SK-N-SH treated with all-trans-retinoic acid at 6 μM for 48 hours (cell line): ENCODE data around the gene ADPRM.
"Not testable (repeated sequence)": the region's sequence is repeated elsewhere in the genome, so short reads cannot be mapped to it uniquely, and the experiment has no call there.

Experiments
- ATAC-seq: fragments of 200-7000 bp; cut with Tn5 transposase; 3 replicates; pipeline ENCODE4 v1.9.1; 2020; ENCODE audit warnings: mild to moderate bottlenecking, moderate library complexity
- ARNTL ChIP-seq: fragments of 450-650 bp; formaldehyde crosslinking; IDR thresholded peaks from 2 replicates; pipeline ENCODE4 v1.5.0; 2020; ENCODE audit warnings: low read depth, mild to moderate bottlenecking, moderate library complexity, borderline replicate concordance
- CREB5 ChIP-seq: fragments of 250-450 bp; sonication (Bioruptor Pico); IDR thresholded peaks from 2 replicates; pipeline ENCODE4 v1.5.1; 2020; ENCODE audit warnings: low read depth, mild to moderate bottlenecking, moderate library complexity
- CSDC2 ChIP-seq: fragments of 250-450 bp; sonication (Bioruptor Pico); IDR thresholded peaks from 2 replicates; pipeline ENCODE4 v1.5.0; 2020; ENCODE audit warnings: mild to moderate bottlenecking, moderate library complexity
- CSRNP3 ChIP-seq: fragments of 250-450 bp; sonication (Bioruptor Pico); IDR thresholded peaks from 2 replicates; pipeline ENCODE4 v1.5.1; 2021; ENCODE audit warnings: mild to moderate bottlenecking, moderate library complexity
- ESRRG ChIP-seq: fragments of 250-450 bp; sonication (Bioruptor Pico); IDR thresholded peaks from 2 replicates; pipeline ENCODE4 v1.6.1; 2021; ENCODE audit warnings: mild to moderate bottlenecking
- GLIS3 ChIP-seq: fragments of 250-450 bp; sonication (Bioruptor Pico); IDR thresholded peaks from 2 replicates; pipeline ENCODE4 v1.5.0; 2020; ENCODE audit warnings: mild to moderate bottlenecking, moderate library complexity
- OSR1 ChIP-seq: fragments of 250-450 bp; sonication (Bioruptor Pico); IDR thresholded peaks from 2 replicates; pipeline ENCODE4 v1.8.0; 2022; ENCODE audit warnings: moderate library complexity, mild to moderate bottlenecking, inconsistent platforms
- PATZ1 ChIP-seq: fragments of 250-450 bp; sonication (Bioruptor Pico); IDR thresholded peaks from 2 replicates; pipeline ENCODE4 v1.8.0; 2020; ENCODE audit warnings: mild to moderate bottlenecking, moderate library complexity, borderline replicate concordance
- POU6F1 ChIP-seq: fragments of 250-450 bp; sonication (Bioruptor Pico); IDR thresholded peaks from 2 replicates; pipeline ENCODE4 v1.8.0; 2021; ENCODE audit warnings: low read depth, mild to moderate bottlenecking, moderate library complexity, borderline replicate concordance
- PPARA ChIP-seq: fragments of 250-450 bp; sonication (Bioruptor Pico); IDR thresholded peaks from 2 replicates; pipeline ENCODE4 v1.5.0; 2020; ENCODE audit warnings: mild to moderate bottlenecking, borderline replicate concordance
- RARB ChIP-seq: fragments of 250-450 bp; sonication (Bioruptor Pico); IDR thresholded peaks from 2 replicates; pipeline ENCODE4 v1.8.0; 2021; ENCODE audit warnings: mild to moderate bottlenecking, moderate library complexity
- TCF4 ChIP-seq: fragments of 250-450 bp; sonication (Bioruptor Pico); IDR thresholded peaks from 2 replicates; pipeline ENCODE4 v1.8.0; 2021; ENCODE audit warnings: mild to moderate bottlenecking, moderate library complexity, borderline replicate concordance
- TSHZ2 ChIP-seq: fragments of 250-450 bp; sonication (Bioruptor Pico); IDR thresholded peaks from 2 replicates; pipeline ENCODE4 v1.5.0; 2020; ENCODE audit warnings: mild to moderate bottlenecking, moderate library complexity
- ZC3H10 ChIP-seq: fragments of 250-450 bp; sonication (Bioruptor Pico); IDR thresholded peaks from 2 replicates; pipeline ENCODE4 v1.5.1; 2021; ENCODE audit warnings: mild to moderate bottlenecking, moderate library complexity
- ZFP3 ChIP-seq: fragments of 250-450 bp; sonication (Bioruptor Pico); IDR thresholded peaks from 2 replicates; pipeline ENCODE4 v1.5.0; 2020; ENCODE audit warnings: mild to moderate bottlenecking, moderate library complexity
- ZNF565 ChIP-seq: fragments of 450-650 bp; formaldehyde crosslinking; conservative IDR thresholded peaks from 2 replicates; pipeline ENCODE4 v1.5.0; 2020; ENCODE audit warnings: low read depth, mild to moderate bottlenecking, moderate library complexity
- ZNF70 ChIP-seq: fragments of 450-650 bp; formaldehyde crosslinking; IDR thresholded peaks from 2 replicates; pipeline ENCODE4 v1.5.0; 2020; ENCODE audit warnings: mild to moderate bottlenecking, moderate library complexity

ADPRM gene

GRCh38 chr17:10728331-10728892 lies 31.0 kb downstream of the ADPRM start (continued):
- TF ChIP-seq POU6F1 (CRISPR knock-in tag) (no peak), TCF4 (CRISPR knock-in tag) (no peak), ESRRG (CRISPR knock-in tag) (no peak), ZC3H10 (CRISPR knock-in tag) (no peak)

GRCh38 chr17:10729334-10730193 lies 32.2 kb downstream of the ADPRM start, which contains the start of gene TMEM220:
TMEM220 (minus strand) TSS chr17:10730023; CDS start chr17:10729851, 172 bp downstream.
- ATAC-seq: peak; percentile 96
- TF ChIP-seq ARNTL (CRISPR knock-in tag): no peak
- no peak for TF ChIP-seq GLIS3 (CRISPR knock-in tag)
- no peak for TF ChIP-seq OSR1
- TF ChIP-seq ZNF70 (CRISPR knock-in tag): no peak
- TF ChIP-seq RARB (CRISPR knock-in tag): no peak
- TF ChIP-seq CSRNP3: no peak; the same call in 1 of the 2 replicates
- TF ChIP-seq ESRRG (CRISPR knock-in tag): no peak
- 0 out of 2 replicates have a peak, but pooled peaks have one; percentile 25 for TF ChIP-seq TSHZ2 (CRISPR knock-in tag)
- peak; percentile 40; the same call in 1 of the 2 replicates for TF ChIP-seq ZFP3 (CRISPR knock-in tag)
- no peak for TF ChIP-seq ZNF565
- no peak for TF ChIP-seq PPARA (CRISPR knock-in tag)
- no peak for TF ChIP-seq CREB5 (CRISPR knock-in tag)
- TF ChIP-seq PATZ1 (CRISPR knock-in tag): 0 out of 2 replicates have a peak, but pooled peaks have one; percentile 18

GRCh38 chr17:10730247-10730646 lies 32.9 kb downstream of the ADPRM start:
- not testable (repeated sequence) for ATAC-seq

GRCh38 chr17:10731408-10731879 lies 34.0 kb downstream of the ADPRM start:
- ATAC-seq: no peak
- TF ChIP-seq POU6F1 (CRISPR knock-in tag) (no peak), ESRRG (CRISPR knock-in tag) (no peak), CREB5 (CRISPR knock-in tag) (no peak), OSR1 (no peak), CSDC2 (no peak), ZNF70 (CRISPR knock-in tag) (no peak), TCF4 (CRISPR knock-in tag) (no peak), ZC3H10 (CRISPR knock-in tag) (no peak)

GRCh38 chr17:10732121-10732520 lies 34.7 kb downstream of the ADPRM start:
- ATAC-seq: not testable (repeated sequence)
